ENCODE data around the gene HES7.
"Not testable (repeated sequence)": the region's sequence is repeated elsewhere in the genome, so short reads cannot be mapped to it uniquely, and the experiment has no call there.

HES7 gene

GRCh38 chr17:8095361-8095760 lies 28.5 kb downstream of the HES7 start:
- ATAC-seq: no peak

- no peak for ATAC-seq
Observed at GRCh38 chr17:8091033-8091687, 32.7 kb downstream of the HES7 start.

- ATAC-seq: no peak
Observed at GRCh38 chr17:8089728-8090127, 34.2 kb downstream of the HES7 start.

GRCh38 chr17:8087952-8088230 lies 36.0 kb downstream of the HES7 start:
- no peak for ATAC-seq

- no peak for ATAC-seq
Observed at GRCh38 chr17:8087075-8087951, 36.6 kb downstream of the HES7 start, which contains the start of gene ALOX12B. Gene ALOX12B, minus strand, starts transcription at chr17:8087716. Its CDS starts 274 bp downstream, at chr17:8087442.

- no peak for ATAC-seq
Observed at GRCh38 chr17:8084250-8084649, 39.7 kb downstream of the HES7 start.

GRCh38 chr17:8082292-8082691 lies 41.6 kb downstream of the HES7 start:
- no peak for ATAC-seq

GRCh38 chr17:8081876-8082275 lies 42.0 kb downstream of the HES7 start:
- no peak for ATAC-seq

GRCh38 chr17:8080799-8081219 lies 43.1 kb downstream of the HES7 start:
- no peak for ATAC-seq

- ATAC-seq: no peak
Observed at GRCh38 chr17:8080208-8080798, 43.6 kb downstream of the HES7 start.

GRCh38 chr17:8079291-8080207 lies 44.4 kb downstream of the HES7 start:
- ATAC-seq: peak; percentile 85 to 88

- ATAC-seq: not testable (repeated sequence)
Observed at GRCh38 chr17:8077939-8078338, 46.0 kb downstream of the HES7 start.

GRCh38 chr17:8076502-8077266 lies 47.2 kb downstream of the HES7 start:
- no peak for ATAC-seq

- no peak for ATAC-seq
Observed at GRCh38 chr17:8075574-8076342, 48.1 kb downstream of the HES7 start.

- ATAC-seq: no peak
Observed at GRCh38 chr17:8075081-8075480, 48.8 kb downstream of the HES7 start.

GRCh38 chr17:8074554-8074953 lies 49.4 kb downstream of the HES7 start:
- ATAC-seq: no peak

GRCh38 chr17:8073627-8074484 lies 50.0 kb downstream of the HES7 start:
- ATAC-seq: peak; percentile 94

- peak; percentile 26 to 41 for ATAC-seq
Observed at GRCh38 chr17:8072729-8073461, 51.0 kb downstream of the HES7 start.

GRCh38 chr17:8072341-8072728 lies 51.6 kb downstream of the HES7 start:
- no peak for ATAC-seq

Measured in activated CD4-positive, CD25-positive, alpha-beta regulatory T cell treated with anti-CD3 and anti-CD28 coated beads, Interleukin-2, amount 50 U/mL, for 24 hours (primary cell).